ENCODE data around the gene COX5A.

COX5A gene

DNA sequence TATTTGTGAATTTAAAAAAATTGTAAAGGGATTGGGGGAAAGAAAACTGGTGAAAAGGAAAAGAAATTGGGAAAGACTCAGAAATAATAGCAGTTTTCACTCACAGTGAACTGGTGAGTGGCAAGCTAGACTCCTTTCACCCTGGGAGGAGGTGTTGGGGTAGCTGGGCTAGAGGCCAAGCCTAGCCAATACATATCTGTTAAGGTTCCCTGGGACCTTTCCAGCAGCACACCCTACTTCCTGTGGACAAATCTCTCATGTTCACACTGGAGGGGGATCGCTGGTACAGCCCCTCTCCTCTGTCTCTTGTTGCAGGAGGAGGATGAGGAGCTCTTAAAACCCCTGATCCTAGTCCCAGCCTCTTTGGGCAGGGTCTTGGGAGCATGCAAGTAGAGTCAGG, 22.4 kb upstream of the COX5A start:
- no peak for DNase-seq (ENCODE audit: low spot score)
- Histone ChIP-seq H3K27ac (no peak overlapping the region), H3K4me3 (no peak overlapping the region)
- TF ChIP-seq, protein P1, sequence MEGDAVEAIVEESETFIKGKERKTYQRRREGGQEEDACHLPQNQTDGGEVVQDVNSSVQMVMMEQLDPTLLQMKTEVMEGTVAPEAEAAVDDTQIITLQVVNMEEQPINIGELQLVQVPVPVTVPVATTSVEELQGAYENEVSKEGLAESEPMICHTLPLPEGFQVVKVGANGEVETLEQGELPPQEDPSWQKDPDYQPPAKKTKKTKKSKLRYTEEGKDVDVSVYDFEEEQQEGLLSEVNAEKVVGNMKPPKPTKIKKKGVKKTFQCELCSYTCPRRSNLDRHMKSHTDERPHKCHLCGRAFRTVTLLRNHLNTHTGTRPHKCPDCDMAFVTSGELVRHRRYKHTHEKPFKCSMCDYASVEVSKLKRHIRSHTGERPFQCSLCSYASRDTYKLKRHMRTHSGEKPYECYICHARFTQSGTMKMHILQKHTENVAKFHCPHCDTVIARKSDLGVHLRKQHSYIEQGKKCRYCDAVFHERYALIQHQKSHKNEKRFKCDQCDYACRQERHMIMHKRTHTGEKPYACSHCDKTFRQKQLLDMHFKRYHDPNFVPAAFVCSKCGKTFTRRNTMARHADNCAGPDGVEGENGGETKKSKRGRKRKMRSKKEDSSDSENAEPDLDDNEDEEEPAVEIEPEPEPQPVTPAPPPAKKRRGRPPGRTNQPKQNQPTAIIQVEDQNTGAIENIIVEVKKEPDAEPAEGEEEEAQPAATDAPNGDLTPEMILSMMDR (IDR thresholded peaks at IDR 0.05): no peak

DNA sequence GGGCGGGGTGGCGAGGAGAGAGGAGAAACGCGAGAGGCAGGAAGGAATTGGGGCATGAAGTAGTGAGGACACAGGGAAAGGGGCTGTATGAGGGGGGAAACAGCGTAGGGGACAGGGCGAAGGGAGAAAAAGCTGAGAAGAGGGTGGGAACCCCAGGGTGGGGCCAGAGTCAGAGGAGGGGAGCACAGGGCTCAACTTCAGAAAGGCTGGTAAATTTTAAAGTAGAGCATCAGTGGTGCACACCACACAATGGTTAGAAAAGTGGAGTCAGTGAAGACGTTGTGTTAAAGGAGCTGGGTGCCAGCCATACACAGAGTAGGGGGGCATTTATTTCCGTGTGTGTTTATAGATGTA, 21.7 kb upstream of the COX5A start:
- TF ChIP-seq, protein P1 (IDR thresholded peaks at IDR 0.05): no peak
- H3K4me3 ChIP-seq: peak overlapping the region; percentile 72
- no peak for DNase-seq (ENCODE audit: low spot score)
- H3K27ac ChIP-seq: peak overlapping the region; percentile 6 to 85

DNA sequence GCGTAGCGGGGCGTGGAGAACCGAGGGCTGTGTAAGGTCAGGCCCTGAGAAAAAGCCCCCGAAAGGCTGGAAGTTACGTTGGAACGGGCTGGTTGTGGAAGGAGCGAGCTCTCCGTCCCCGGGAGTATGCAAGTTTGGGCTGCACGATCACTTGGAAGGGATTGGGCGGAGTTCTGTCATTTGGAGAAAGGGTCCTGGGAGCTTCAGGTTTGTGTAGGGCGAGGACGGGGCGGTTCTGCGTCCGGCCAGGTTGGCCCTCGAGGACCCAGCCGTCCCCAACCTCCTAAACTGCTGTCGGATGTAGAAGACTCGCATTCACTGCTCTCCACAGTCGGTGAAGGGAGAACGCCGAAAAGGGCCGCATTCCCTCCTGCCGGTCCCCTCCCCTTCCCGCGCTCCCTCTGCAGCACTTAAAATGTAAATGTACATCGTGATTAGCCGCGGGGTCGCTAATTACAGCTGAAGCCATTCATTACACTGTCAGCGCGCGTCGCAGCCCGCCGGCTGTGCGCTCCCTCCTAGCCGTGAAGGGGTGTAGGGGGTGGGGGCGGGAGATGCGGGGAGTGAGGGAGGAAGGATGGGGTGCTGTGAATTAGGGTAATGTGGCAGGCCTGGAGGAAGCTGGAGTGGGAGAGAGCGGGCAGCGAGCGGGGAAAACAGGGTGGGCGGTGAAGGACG, 21.2 kb upstream of the COX5A start:
- DNase-seq (ENCODE audit: low spot score): no peak
- peak overlapping the region; percentile 72 for H3K4me3 ChIP-seq
- peak overlapping the region in 1 of 2 donors; percentile 85 for H3K27ac ChIP-seq
- TF ChIP-seq, protein P1 (IDR thresholded peaks at IDR 0.05): no peak

DNA sequence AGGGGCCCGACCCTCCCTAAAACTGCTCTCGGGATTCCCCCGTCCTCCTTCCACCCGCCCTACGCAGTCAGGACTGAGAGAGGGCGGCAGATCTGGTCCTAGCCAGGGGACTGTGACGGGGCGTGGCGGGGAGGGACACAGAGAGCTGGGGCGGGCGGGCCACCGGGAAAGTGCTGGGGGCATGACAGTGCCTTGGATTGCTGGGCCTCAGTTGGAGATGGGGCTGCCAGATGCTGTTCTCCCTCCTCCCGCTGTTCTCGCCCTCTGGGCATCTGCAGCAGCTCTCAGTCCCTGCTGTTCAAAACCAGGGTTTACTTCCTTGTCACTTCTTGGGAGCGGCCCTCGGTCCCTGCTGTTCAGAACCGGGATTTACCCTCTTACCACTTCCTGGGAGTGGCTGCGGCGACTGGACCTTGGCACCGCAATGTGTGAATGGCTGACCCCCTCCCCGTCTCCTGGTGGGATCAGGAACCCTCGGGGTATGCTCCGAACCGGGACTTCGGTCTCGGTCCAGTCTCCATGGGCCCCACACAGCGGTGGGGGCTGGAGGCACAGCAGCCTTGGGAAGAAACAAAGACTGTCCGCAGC, 20.5 kb upstream of the COX5A start:
- H3K27ac ChIP-seq: peak overlapping the region; percentile 11 to 85
- peak; percentile 87 for DNase-seq (ENCODE audit: low spot score)
- H3K4me3 ChIP-seq: peak overlapping the region; percentile 72
- TF ChIP-seq, protein P1 (IDR thresholded peaks at IDR 0.05): no peak

DNA sequence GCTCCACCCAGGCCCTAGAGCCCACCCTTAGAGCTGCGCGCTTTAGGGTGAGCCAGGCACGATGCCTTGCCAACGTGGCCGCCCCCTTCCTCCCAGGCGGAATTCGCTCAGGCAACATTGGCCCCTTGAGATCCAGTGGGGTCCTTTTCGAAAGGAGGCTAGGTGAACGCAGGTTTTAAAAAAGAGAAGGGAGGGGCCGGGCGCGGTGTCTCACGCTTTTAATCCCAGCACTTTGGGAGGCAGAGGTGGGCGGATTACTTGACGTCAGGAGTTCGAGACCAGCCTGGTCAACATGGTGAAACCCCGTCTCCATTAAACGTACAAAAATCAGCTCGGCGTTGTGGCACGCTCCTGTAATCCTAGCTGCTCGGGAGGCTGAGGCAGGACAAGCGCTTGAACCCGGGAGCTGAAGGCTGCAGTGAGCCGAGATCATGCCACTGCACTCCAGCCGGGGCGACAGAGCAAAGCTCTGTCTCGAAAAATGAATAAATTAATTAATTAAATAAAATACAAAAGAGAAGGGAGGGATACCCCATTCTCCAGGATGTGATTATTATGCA, 19.7 kb upstream of the COX5A start:
- TF ChIP-seq, protein P1 (IDR thresholded peaks at IDR 0.05): no peak
- Histone ChIP-seq H3K27ac (peak overlapping the region; percentile 91 to 99), H3K4me3 (peak overlapping the region; percentile 72)
- no peak for DNase-seq (ENCODE audit: low spot score)

DNA sequence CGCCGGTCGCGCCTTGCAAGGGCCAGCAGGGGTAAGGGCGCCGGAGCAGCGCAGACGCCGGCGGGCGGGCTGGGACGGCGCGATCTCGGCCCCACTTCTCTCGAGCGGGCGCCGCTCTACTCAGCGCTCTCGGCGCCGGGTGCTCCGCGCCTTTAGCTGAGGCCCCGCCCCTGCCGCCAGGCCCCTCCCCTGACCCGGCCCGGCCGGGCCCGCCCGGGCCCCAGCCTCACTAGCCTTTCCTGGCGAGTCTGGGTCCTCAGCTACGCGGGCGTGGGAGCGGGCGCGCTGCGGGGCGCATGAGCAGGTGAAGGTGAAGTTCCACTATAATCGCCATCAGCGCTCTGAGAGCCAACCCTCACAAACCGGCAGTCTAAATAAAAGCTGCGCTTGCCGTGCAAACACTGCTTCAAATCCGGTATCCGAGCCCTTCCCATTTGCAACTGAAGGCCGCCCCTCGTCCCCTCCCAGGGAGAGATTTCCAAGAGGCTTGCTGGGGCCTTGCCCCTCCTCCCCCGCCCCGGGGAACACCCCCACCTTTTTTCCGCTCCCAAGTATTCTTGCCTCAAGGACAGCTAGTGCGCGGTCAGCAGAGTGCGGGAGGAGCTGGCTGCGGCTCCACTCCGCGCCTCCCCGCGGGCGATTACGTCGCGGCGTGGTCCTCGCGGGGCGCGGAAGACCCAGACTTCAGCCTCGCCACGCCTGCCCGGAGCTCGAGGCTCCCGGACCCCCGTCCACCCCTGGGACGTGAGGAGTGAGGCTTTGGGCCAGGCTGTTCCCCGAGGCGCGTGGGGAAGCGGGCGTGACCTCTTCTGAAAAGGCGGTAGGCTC, 19.0 kb upstream of the COX5A start, which contains the start of gene RPP25:
RPP25 (minus strand) TSS at position 125 of the 828 bp plus-strand sequence. CDS start 189 bp downstream, outside the sequence.
- DNase-seq (ENCODE audit: low spot score): peak; percentile 90
- Histone ChIP-seq H3K27ac (peak within 1 kb of the TSS; percentile 91 to 99), H3K4me3 (peak within 1 kb of the TSS; percentile 72)

More for the DNA sequence above, 19.0 kb upstream of the COX5A start, which contains the start of gene RPP25:
- TF ChIP-seq, protein P1 (IDR thresholded peaks at IDR 0.05): no peak

Measured in coronary artery (tissue), 2 donors.